Ectodermal cell (in vitro differentiated cells): ENCODE data around the gene DCAKD. TPM values are rescaled to one million over a fixed set of nuclear protein-coding genes. Genes with fewer than 3 reads are reported as not detected.

Source experiments
- H3K27ac ChIP-seq: 2 replicates; pipeline ENCODE4 v1.7.0; 2013; ENCODE audit warnings: mild to moderate bottlenecking, low read depth, low read length; ENCODE audit not compliant: insufficient read depth, poor library complexity, severe bottlenecking
- H3K27me3 ChIP-seq: 2 replicates; pipeline ENCODE4 v1.7.0; 2013; ENCODE audit warnings: mild to moderate bottlenecking, low read length; ENCODE audit not compliant: insufficient read depth, control insufficient read depth, poor library complexity, severe bottlenecking
- H3K36me3 ChIP-seq: one replicate; pipeline ENCODE4 v1.7.0; 2013; ENCODE audit warnings: low read length; ENCODE audit not compliant: control insufficient read depth, insufficient read depth
- H3K4me1 ChIP-seq: one replicate; pipeline ENCODE4 v1.7.0; 2013; ENCODE audit warnings: low read length; ENCODE audit not compliant: control insufficient read depth, insufficient read depth
- H3K4me3 ChIP-seq: 2 replicates; pipeline ENCODE4 v1.7.0; 2013; ENCODE audit warnings: low read depth, low read length, control low read depth; ENCODE audit not compliant: insufficient read depth
- H3K9me3 ChIP-seq: 2 replicates; pipeline ENCODE4 v1.7.0; 2013; ENCODE audit warnings: mild to moderate bottlenecking, low read length, moderate library complexity; ENCODE audit not compliant: control insufficient read depth
- WGBS, 2 experiments: methylation state at CpG; one replicate each; pipeline ENCODE4 v1.1.7; 2013; ENCODE audit warnings: missing lambda C conversion rate in 2 of 2; 5-methylcytosine and 5-hydroxymethylcytosine counted together
- polyA plus RNA-seq, 4 experiments: library from polyadenylated mRNA; stranded (reverse); fragments of 50-300 nt; gene quantifications; one replicate each; pipeline ENCODE4 v1.2.3, GENCODE V29; 2013

Gene DCAKD, protein sequence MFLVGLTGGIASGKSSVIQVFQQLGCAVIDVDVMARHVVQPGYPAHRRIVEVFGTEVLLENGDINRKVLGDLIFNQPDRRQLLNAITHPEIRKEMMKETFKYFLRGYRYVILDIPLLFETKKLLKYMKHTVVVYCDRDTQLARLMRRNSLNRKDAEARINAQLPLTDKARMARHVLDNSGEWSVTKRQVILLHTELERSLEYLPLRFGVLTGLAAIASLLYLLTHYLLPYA
- 68.0 TPM for polyA plus RNA-seq (2013, experiment 1 of 4)
- polyA plus RNA-seq (2013, experiment 2 of 4) = 59.3 TPM
- 49.0 TPM for polyA plus RNA-seq (2013, experiment 3 of 4)
- polyA plus RNA-seq (2013, experiment 4 of 4) = 51.4 TPM

DNA sequence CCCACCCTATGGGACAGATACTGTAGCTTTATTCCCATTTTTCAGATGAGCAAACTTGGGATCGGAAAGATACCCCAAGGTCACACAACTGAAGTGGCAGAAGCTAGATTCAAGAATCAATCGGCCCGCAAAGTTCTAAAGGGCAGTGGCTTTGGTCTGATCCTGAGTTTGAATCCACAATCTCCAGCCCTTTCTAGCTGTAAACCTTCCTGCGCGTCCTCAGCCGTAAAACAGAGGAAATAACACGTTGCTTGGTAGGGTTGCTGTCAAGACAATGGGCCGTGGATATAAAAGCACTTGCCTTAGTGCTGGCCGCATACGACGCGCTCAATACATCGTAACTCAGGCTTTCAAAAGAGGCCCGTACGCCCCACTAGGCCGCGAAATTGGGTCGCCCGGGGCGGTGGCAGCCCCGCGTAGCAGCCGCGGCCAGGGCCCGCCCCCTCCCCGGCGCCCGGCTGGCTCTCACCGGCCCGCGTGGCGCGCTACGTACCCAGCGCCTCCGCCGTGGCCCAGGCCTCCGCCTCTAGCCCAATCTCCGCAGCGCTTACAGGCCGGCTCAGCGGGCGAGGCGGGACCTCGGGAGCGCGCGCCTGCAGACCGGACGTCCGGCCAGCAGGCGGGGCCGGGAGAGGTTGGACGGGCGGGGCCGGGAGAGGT lies at the start of gene DCAKD:
Gene DCAKD (minus strand): TSS at position 573 of the 660 bp plus-strand sequence. CDS start 16,747 bp downstream, outside the sequence.
- H3K9me3 ChIP-seq = no peaks in the 10 kb centered on the region
- 0 to 1% methylated on average over 48 to 52 of the region's 56 CpGs for WGBS, 2 experiments
- H3K27ac ChIP-seq = peak within 1 kb of the TSS; percentile 78
- H3K36me3 ChIP-seq = no peaks in the 10 kb centered on the region
- no peaks in the 10 kb centered on the region for H3K4me1 ChIP-seq
- H3K27me3 ChIP-seq = no peaks in the 10 kb centered on the region
- H3K4me3 ChIP-seq = peak within 1 kb of the TSS; percentile 78

- WGBS, 2 experiments = 56 to 59% methylated on average over 9 of the region's 9 CpGs
- Histone ChIP-seq H3K27me3 (no peaks in the 10 kb centered on the region), H3K9me3 (no peaks in the 10 kb centered on the region), H3K36me3 (peaks cover 54% of the 10 kb centered on the region), H3K4me3 (no peak overlapping the region), H3K4me1 (no peaks in the 10 kb centered on the region), H3K27ac (no peak overlapping the region)
Measured at GRCh38 chr17:45098869-45099616, 47.6 kb upstream of the DCAKD start.

DNA sequence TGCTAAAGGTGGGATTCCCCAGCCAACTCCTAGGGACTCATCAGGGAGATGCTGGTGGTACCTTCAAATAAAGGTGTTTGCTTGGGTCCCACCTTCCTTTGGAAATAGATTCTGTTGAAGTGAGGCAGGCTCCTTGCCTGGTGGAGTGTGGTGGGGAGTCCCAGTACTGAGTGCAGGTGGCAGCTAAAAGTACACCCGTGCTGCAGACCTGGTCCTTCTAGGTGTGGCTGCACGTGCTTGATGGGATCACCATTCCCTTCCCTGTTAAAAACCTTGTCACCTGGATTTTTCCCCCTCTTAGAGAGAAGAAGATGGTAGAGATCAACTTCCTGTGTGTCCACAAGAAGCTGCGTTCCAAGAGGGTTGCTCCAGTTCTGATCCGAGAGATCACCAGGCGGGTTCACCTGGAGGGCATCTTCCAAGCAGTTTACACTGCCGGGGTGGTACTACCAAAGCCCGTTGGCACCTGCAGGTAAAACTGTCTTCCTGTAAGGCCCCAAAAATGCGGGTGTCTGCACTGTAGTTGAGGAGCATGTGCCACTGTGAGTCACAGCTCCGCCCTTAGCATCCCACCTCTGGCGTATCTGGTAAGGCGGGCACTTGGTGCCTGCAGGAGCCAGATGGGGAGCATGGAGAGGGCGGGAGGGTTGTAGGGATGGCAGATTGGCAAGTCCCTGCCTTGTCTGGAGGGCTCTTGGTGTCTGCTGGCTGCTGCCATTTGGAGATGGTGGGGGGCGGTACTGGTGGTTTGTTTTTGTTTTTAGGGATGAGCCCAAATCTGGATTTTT lies 46.8 kb upstream of the DCAKD start:
- 90 to 93% methylated on average over 13 of the region's 13 CpGs for WGBS, 2 experiments
- H3K9me3 ChIP-seq = no peaks in the 10 kb centered on the region
- no peak overlapping the region for H3K4me3 ChIP-seq
- no peaks in the 10 kb centered on the region for H3K27me3 ChIP-seq
- peaks cover 55% of the 10 kb centered on the region for H3K36me3 ChIP-seq
- H3K4me1 ChIP-seq = no peaks in the 10 kb centered on the region
- H3K27ac ChIP-seq = no peak overlapping the region

DNA sequence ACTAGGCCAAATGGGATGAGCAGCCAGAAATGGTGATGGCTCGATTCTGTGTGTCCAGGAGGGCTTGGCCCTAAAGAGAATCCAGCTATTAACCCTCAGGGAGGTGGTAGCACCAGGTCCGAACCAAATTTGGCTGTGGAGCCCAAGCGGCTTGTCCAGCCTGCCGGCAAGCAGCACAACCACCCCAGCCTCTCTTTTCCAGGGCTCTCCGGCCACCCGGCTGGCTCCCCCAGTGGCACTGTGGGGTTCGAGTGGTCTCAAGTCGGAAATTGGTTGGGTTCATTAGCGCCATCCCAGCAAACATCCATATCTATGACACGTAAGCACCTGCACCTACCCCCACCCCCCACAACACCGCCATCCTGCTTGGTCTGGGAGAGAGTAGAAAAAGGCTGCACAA lies 45.5 kb upstream of the DCAKD start:
- H3K9me3 ChIP-seq = no peaks in the 10 kb centered on the region
- H3K4me1 ChIP-seq = no peaks in the 10 kb centered on the region
- peaks cover 53% of the 10 kb centered on the region for H3K36me3 ChIP-seq
- no peaks in the 10 kb centered on the region for H3K27me3 ChIP-seq
- no peak overlapping the region for H3K27ac ChIP-seq
- WGBS, 2 experiments = 94 to 97% methylated on average over 11 of the region's 11 CpGs
- no peak overlapping the region for H3K4me3 ChIP-seq

DNA sequence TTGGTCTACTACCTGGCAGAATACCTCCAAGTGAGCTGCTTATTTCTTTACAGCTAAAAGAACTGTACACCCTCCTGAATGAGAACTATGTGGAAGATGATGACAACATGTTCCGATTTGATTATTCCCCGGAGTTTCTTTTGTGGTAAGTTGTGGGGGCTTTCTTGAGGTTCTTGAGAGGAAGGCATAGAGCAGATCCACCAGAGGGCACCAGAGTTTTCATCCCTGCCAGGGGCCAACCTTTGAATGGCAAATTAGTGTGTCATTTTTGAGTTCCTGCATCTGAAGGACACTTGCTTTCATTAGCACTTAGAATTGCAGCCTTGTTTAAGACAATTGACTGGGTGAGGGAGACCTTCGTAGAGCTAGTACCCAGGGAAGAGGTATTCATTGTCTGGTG lies 44.7 kb upstream of the DCAKD start:
- no peak overlapping the region for H3K4me3 ChIP-seq
- no peaks in the 10 kb centered on the region for H3K4me1 ChIP-seq
- WGBS, 2 experiments = 91 to 93% methylated on average over 3 of the region's 3 CpGs

GRCh38 chr17:45093444-45094110 lies 42.1 kb upstream of the DCAKD start:
- Histone ChIP-seq H3K36me3 (peaks cover 58% of the 10 kb centered on the region), H3K4me1 (no peaks in the 10 kb centered on the region), H3K27ac (no peak overlapping the region), H3K9me3 (no peaks in the 10 kb centered on the region), H3K27me3 (no peaks in the 10 kb centered on the region), H3K4me3 (no peak overlapping the region)
- 89% methylated on average over 13 of the region's 13 CpGs for WGBS, 2 experiments

More for the DNA sequence above, 44.7 kb upstream of the DCAKD start:
- H3K9me3 ChIP-seq = no peaks in the 10 kb centered on the region
- no peaks in the 10 kb centered on the region for H3K27me3 ChIP-seq
- no peak overlapping the region for H3K27ac ChIP-seq
- H3K36me3 ChIP-seq = peaks cover 54% of the 10 kb centered on the region

DNA sequence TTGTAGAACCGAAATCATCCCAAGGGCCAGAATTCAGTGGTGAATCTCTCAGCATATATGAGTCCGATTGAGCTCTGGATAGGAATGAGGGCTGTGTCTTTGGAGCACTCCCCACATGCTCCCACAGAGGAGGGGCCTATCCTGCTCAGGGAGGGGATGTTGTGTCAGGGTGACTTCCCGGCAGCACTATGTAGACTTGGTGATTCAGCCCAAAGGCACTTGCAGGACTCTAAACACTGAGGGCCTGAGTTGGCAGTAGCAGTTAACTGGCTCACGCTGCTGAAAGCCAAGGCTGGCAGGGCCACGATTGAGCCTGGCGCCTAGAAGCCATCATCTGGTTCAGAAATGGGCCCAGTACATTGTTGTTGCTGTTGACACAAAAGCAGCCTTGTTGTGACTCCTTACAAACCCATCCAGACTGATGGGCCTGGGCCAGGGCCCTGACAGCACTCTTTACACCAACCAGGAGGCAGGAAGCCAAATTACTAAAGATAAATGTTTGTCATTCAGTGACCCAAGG lies 41.5 kb upstream of the DCAKD start:
- WGBS, 2 experiments = 93% methylated on average over 6 of the region's 6 CpGs
- Histone ChIP-seq H3K27me3 (no peaks in the 10 kb centered on the region), H3K36me3 (peaks cover 59% of the 10 kb centered on the region), H3K4me1 (no peaks in the 10 kb centered on the region), H3K9me3 (no peaks in the 10 kb centered on the region), H3K27ac (no peak overlapping the region), H3K4me3 (no peak overlapping the region)

GRCh38 chr17:45091778-45092425 lies 40.5 kb upstream of the DCAKD start:
- Histone ChIP-seq H3K4me3 (no peak overlapping the region), H3K36me3 (peaks cover 62% of the 10 kb centered on the region), H3K27ac (no peak overlapping the region), H3K9me3 (no peaks in the 10 kb centered on the region), H3K4me1 (no peaks in the 10 kb centered on the region), H3K27me3 (no peaks in the 10 kb centered on the region)
- 94 to 96% methylated on average over 11 of the region's 11 CpGs for WGBS, 2 experiments

GRCh38 chr17:45090711-45091110 lies 39.3 kb upstream of the DCAKD start:
- Histone ChIP-seq H3K4me1 (no peaks in the 10 kb centered on the region), H3K9me3 (no peaks in the 10 kb centered on the region), H3K36me3 (peaks cover 58% of the 10 kb centered on the region), H3K4me3 (no peak overlapping the region), H3K27ac (no peak overlapping the region), H3K27me3 (no peaks in the 10 kb centered on the region)
- 65 to 70% methylated on average over 3 of the region's 3 CpGs for WGBS, 2 experiments
